HG02852 (cell line): ENCODE measurements around the gene BOD1L1.

Experiments used
- ATAC-seq: cut with Tn5 transposase; IDR thresholded peaks from one replicate; pipeline ENCODE4 v1.9.1; 2021; ENCODE audit warnings: mild to moderate bottlenecking, moderate library complexity; ENCODE audit not compliant: unreplicated experiment

BOD1L1 gene

DNA sequence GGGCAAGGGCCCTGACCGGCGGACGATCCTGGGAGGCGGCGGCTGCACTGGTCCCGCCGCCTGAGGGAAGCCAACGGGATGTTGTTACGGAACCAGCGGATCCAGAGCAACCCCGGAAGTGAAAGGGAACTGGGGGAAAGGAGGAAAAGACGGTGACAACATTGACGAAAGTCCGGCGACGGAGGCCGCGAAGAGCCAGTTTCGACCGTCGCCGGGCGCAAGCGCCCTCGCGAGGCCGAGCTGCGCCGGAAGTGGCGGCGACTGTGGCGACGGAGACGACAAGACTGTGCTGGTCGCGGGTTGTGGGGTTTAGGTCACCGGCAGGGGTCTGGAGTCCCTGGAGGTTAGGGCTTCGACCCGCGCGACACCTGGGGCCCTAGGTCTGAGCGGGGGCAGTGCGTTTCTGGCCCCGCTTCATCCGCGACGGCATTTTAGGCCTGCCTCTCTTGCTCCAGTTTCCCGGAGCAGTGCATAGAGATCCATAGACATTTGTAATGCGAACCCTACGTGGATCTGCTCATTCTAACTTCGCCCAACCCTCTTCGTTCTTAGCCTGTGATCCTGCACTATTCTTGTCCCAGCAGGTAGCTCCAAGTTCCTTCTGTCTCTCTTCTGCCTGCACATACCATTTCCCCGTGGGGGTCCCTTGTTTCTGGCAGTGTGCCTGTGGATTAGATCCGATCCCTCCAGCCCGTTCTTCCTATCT, at the start of gene BOD1L1:
BOD1L1 (minus strand) TSS at position 120 of the 706 bp plus-strand sequence. CDS start 138 bp downstream, outside the sequence.
- peak; percentile 94 for ATAC-seq

DNA sequence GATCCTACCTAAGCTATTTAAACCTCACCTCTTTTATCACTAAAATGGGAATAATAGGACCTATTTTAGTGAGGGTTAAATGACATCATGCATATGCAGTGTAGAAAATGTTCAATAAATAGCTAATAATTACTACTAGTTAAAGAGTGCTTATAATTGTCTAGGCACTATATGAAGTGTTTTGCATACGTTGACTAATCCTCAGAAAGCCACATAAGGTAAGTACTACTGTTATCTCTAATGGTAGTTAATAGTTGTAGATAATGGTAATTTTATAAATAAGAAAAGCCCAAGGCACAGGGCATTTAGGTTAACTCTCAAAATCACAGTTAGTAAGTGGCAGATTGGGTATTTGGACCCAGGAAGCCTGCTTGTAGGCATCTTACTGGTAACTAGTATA, 47.4 kb upstream of the BOD1L1 start:
- no peak for ATAC-seq

DNA sequence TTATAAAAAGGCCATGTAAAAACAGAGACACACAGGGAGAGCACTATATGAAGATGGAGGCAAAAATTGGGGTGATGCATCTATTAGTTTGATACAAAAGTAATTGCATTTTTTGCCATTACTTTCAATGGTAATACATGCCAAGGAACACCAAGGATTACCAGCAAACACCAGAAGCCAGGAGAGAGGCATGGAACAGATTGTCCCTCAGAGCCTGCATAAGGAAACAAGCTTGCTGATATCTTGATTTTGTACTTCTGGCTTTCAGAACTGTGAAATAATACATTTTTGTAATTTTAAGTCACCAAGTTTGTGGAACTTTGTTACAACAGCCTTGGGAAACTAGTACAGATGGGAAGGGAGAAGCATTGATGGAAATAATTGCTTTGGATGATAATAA, 45.6 kb upstream of the BOD1L1 start:
- no peak for ATAC-seq

GRCh38 chr4:13670456-13671160, 43.1 kb upstream of the BOD1L1 start:
- no peak for ATAC-seq

GRCh38 chr4:13665701-13666660, 38.5 kb upstream of the BOD1L1 start:
- ATAC-seq, result no peak

- no peak for ATAC-seq
Observed at GRCh38 chr4:13659341-13660070, 32.0 kb upstream of the BOD1L1 start.

GRCh38 chr4:13656569-13657405, 29.3 kb upstream of the BOD1L1 start:
- no peak for ATAC-seq

GRCh38 chr4:13654162-13654797, 26.8 kb upstream of the BOD1L1 start:
- ATAC-seq, result peak; percentile 93

GRCh38 chr4:13653766-13654161, 26.2 kb upstream of the BOD1L1 start:
- no peak for ATAC-seq

DNA sequence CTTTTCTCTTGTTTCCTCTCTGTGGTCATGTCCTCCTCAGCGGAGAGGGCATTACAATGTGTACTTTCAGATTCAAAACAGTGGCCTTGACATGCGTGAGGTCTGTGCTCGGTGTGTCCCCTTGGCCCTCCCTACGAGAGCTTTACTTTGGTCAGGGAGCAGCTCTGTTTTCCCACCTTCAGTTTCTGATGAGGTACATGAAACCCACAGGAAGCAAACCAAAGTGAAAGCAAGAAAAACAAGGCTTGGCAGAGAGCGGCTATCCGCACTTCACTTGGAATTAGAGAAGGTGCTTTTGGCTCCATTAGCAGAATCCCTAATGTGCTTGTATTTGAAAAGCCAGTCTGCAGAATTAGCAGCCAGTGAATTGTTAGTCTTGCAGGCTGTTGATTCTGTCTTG, 19.5 kb upstream of the BOD1L1 start:
- ATAC-seq, result no peak

DNA sequence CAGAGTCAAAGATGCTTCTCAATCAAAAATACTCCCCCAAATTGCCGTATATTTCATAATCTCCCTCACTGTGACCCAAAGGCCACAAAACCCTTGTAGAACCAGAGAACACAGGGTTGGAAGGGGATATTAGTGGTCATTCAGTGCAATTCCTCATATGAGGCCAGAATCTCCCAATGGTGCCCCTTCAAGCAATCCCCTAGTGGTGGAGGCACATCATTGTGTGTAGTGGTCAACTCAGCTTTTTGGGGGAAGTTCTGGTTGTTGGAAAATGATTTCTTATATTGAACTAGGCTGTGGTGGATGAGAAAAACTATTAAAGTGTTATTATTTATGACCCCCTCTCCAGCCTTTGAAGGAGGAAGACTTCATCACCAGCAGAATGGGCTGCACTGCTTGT, 17.6 kb upstream of the BOD1L1 start:
- ATAC-seq, result no peak

DNA sequence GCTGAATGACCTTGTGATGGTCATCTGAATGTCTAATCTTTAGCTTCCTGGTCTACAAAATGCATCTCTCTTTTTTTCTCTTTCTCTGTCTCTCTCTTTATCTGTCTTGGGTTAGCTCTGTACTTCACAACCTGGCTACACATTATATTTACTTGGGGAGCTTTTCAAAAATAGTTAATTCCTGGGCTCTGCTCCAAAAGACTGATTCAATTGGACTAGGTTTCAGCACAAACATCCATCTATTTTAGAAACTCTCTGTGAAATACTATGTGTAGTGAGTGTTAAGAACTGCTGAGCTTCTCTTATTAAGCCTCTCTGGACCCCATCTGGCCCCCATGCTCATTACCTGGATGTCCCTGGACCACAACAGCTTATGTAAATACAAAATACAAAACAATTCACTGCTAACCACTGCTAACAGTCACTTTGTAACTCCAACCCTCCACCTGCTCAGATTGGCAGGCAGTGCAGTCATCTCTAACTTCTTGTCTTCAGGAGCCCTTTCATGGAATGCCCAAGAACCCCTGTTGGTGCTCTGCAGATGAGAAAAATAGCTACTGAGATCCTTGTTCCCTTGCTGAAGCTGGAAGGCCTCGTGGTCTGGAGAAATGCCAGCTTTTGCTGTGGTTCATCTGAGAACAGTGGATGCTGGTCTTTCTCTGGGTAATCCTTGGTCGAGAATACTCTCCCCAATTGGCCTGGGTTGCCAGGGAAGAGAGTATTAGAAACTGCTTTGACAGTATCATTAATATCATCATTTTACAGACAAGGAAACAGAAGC, 14.8 kb upstream of the BOD1L1 start:
- ATAC-seq, result no peak

DNA sequence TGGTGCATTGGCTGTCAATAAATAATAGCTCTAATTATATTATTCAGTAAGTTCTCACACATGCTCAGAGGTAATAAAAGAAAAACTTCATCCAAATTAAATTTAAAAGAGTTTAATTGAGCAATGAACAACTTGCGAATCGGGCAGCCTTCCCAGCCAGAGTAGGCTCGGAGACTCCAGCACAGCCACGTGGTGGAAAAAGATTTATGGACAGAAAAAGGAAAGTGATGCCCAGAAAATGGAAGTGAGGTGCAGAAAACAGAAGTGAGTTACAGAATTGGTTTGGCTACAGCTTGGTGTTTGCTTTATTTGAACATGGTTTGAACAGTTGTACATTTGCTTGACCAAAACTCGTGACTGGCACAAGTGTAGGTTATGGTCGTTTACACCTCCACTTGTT, 13.6 kb upstream of the BOD1L1 start:
- ATAC-seq, result no peak

DNA sequence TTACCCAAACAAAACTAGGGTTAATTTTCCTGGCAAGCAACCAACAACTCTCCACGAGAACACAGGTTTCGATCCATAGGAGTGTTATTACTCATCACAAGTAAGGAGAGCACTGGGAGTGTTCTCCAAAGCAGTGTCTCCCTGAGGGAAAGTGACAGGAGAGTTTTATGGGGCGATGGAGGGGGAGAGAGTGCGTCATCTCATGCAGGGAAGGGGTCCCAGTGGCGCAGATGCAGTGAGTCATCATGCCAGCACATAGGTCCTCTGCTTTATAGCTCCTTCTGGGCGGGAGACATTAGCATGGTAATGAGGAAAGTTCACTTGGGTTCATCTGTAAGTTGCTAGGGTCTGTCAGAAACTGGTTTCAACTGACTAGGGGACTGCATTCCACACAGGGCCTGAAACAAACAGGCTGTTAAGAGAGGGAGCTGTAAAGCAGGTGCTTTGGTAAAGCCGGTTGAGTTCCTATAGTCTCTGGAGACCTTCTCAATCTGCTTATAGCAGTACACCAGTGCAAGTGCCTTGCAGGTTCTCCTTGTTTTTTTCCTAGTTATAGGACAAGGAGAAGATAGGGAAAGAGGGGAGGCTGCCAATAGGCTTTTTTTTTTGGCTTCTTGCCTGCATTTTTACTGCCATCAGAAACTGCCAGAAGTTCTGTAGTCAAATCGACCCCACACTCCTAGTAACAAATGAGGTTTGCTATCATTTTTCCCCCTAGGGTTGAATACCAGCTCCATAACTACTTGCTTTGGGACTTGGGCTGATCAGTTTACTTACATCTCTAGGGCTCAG, 12.8 kb upstream of the BOD1L1 start:
- no peak for ATAC-seq

GRCh38 chr4:13635286-13635799, 7.8 kb upstream of the BOD1L1 start:
- ATAC-seq, result no peak

DNA sequence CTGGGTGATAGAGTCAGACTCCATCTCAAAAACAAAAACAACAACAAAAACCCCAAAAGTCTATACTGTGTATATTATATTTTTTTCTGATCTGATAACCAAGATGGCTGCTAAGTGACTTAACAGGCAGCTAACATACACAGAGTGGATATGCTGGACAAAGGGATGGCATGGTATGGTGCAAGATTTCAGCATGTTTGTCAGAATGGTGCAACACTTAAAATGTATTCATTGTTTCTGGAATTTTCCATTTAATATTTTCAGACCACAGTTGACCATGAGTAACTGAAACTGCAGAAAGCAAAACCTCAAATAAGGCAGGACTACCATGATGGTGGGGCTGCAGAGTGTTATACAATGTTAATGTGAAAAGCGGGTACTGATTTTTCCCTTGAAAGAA, 6.1 kb upstream of the BOD1L1 start:
- no peak for ATAC-seq

DNA sequence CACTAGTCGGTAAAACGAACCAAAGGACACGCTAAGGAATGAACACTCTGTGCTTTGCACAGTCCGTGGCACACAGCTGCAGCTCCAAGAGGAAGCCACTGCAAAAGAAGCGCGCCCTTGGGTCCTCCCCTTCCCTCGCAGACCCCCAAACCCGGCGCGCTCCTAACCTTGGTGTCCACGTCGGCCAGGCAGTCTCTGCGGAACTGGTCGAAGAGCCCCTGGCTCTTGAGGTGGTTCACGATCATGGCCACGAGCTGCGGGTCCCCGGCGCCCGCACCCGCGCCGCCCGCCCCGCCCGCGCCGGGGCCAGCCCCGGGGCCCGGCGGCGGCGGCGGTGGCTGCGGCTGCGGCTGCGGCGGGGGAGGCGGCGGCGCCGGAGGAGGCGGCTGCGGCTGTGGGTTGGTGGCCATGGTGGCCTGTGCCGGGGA, 333 bp downstream of the BOD1L1 start:
- ATAC-seq, result peak; percentile 32
